ENCODE measurements around the gene RAB7B.

GRCh38 chr1:205949753-205950152, 53.4 kb downstream of the RAB7B start:
- no peak for TF ChIP-seq GATA2 (IDR thresholded peaks at IDR 0.05; ENCODE audit: low read depth, low read length)
- no peak for TF ChIP-seq GATA3 (IDR thresholded peaks at IDR 0.05; ENCODE audit: low read depth, low read length)

Data from SH-SY5Y (cell line).